ENCODE data around the gene DAAM1.

DNA sequence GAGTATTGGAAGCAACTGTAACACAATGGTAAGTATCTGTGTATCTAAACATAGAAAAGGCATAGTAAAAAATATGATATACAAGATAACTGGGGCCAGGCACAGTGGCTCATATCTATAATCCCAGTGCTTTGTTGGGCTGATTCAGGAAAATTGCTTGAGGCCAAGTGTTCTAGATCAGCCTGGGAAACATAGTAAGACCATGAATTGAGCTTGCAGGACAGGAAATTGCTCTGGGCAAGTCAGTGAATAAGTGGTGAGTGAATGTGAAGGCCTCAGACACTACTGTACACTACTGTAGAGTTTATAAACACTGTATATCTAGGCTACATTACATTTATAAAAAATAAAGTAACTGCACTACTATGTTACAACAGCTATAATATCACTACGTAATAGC, 201.5 kb downstream of the DAAM1 start:
- no peak for TF ChIP-seq POLR2A (IDR thresholded peaks at IDR 0.05)
- TF ChIP-seq, protein P1, sequence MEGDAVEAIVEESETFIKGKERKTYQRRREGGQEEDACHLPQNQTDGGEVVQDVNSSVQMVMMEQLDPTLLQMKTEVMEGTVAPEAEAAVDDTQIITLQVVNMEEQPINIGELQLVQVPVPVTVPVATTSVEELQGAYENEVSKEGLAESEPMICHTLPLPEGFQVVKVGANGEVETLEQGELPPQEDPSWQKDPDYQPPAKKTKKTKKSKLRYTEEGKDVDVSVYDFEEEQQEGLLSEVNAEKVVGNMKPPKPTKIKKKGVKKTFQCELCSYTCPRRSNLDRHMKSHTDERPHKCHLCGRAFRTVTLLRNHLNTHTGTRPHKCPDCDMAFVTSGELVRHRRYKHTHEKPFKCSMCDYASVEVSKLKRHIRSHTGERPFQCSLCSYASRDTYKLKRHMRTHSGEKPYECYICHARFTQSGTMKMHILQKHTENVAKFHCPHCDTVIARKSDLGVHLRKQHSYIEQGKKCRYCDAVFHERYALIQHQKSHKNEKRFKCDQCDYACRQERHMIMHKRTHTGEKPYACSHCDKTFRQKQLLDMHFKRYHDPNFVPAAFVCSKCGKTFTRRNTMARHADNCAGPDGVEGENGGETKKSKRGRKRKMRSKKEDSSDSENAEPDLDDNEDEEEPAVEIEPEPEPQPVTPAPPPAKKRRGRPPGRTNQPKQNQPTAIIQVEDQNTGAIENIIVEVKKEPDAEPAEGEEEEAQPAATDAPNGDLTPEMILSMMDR (IDR thresholded peaks at IDR 0.05), result no peak

Measured in uterus (tissue), 2 donors.